Breast epithelium (tissue), 3 donors: ENCODE measurements around the gene XPO6.

Source experiments
- POLR2AphosphoS5 ChIP-seq, 3 donors: sonication (generic); formaldehyde crosslinking; IDR thresholded peaks; one replicate each; pipeline ENCODE4 v1.6.1; 2017; ENCODE audit warnings: antibody characterized with exemption in 3 of 3
- TF ChIP-seq, protein P1 (sequence below), 3 donors: fragments of 450-650 bp; IDR thresholded peaks; one replicate each; pipeline ENCODE4 v1.5.1; 2016 to 2017; ENCODE audit warnings: antibody characterized with exemption in 3 of 3, mild to moderate bottlenecking in 3 of 3, moderate library complexity in 3 of 3

- TF ChIP-seq, protein P1, sequence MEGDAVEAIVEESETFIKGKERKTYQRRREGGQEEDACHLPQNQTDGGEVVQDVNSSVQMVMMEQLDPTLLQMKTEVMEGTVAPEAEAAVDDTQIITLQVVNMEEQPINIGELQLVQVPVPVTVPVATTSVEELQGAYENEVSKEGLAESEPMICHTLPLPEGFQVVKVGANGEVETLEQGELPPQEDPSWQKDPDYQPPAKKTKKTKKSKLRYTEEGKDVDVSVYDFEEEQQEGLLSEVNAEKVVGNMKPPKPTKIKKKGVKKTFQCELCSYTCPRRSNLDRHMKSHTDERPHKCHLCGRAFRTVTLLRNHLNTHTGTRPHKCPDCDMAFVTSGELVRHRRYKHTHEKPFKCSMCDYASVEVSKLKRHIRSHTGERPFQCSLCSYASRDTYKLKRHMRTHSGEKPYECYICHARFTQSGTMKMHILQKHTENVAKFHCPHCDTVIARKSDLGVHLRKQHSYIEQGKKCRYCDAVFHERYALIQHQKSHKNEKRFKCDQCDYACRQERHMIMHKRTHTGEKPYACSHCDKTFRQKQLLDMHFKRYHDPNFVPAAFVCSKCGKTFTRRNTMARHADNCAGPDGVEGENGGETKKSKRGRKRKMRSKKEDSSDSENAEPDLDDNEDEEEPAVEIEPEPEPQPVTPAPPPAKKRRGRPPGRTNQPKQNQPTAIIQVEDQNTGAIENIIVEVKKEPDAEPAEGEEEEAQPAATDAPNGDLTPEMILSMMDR (IDR thresholded peaks at IDR 0.05) = no peak
- TF ChIP-seq POLR2AphosphoS5 (IDR thresholded peaks at IDR 0.05) = no peak
Measured at GRCh38 chr16:28208824-28209223, 2.9 kb downstream of the XPO6 start.
